Osteoblast (primary cell): ENCODE results near the gene SWAP70. TPM values are rescaled to one million over a fixed set of nuclear protein-coding genes. Genes with fewer than 3 reads are reported as not detected.

ENCODE experiments used
- DNase-seq: peaks from one replicate; pipeline ENCODE4 v3.0.0; 2011; ENCODE audit warnings: low spot score, mixed read lengths; ENCODE audit not compliant: insufficient read length; ENCODE audit errors: missing footprints
- H2AFZ ChIP-seq: 2 replicates; pipeline ENCODE4 v1.6.0; 2011; ENCODE audit warnings: mild to moderate bottlenecking, low read length
- H3K27ac ChIP-seq: 2 replicates; pipeline ENCODE4 v1.5.1; 2011; ENCODE audit warnings: mild to moderate bottlenecking, low read depth, low read length, moderate library complexity
- H3K27me3 ChIP-seq: 2 replicates; pipeline ENCODE4 v1.6.0; 2012; ENCODE audit warnings: mild to moderate bottlenecking, control low read depth, inconsistent platforms, low read length, moderate library complexity; ENCODE audit not compliant: insufficient read depth
- H3K36me3 ChIP-seq: 2 replicates; pipeline ENCODE4 v1.5.1; 2011; ENCODE audit warnings: mild to moderate bottlenecking, low read length, control low read depth, moderate library complexity; ENCODE audit not compliant: insufficient read depth
- H3K4me1 ChIP-seq: 2 replicates; pipeline ENCODE4 v1.5.1; 2011; ENCODE audit warnings: mild to moderate bottlenecking, low read length, control low read depth, moderate library complexity; ENCODE audit not compliant: insufficient read depth
- H3K4me2 ChIP-seq: 2 replicates; pipeline ENCODE4 v1.6.0; 2011; ENCODE audit warnings: mild to moderate bottlenecking, low read length; ENCODE audit not compliant: insufficient read depth
- H3K4me3 ChIP-seq: fragments of 200-600 bp; sonication (generic); 3 replicates; pipeline ENCODE4 v1.5.1; 2012; ENCODE audit warnings: mild to moderate bottlenecking, low read length, inconsistent platforms; ENCODE audit not compliant: insufficient read depth
- H3K79me2 ChIP-seq: 2 replicates; pipeline ENCODE4 v1.6.0; 2012; ENCODE audit warnings: mild to moderate bottlenecking, low read length, control low read depth, inconsistent platforms; ENCODE audit not compliant: insufficient read depth
- H3K9me3 ChIP-seq: 2 replicates; pipeline ENCODE4 v1.5.1; 2011; ENCODE audit warnings: low read depth, low read length, control low read depth
- H4K20me1 ChIP-seq: 2 replicates; pipeline ENCODE4 v1.6.0; 2012; ENCODE audit warnings: mild to moderate bottlenecking, low read length, control low read depth; ENCODE audit not compliant: insufficient read depth
- total RNA-seq: library from RNA; depleted of rRNA; stranded (reverse); fragments of >200 nt; gene quantifications from 2 replicates; pipeline ENCODE4 v1.2.3, GENCODE V29; 2012
- TF ChIP-seq, protein P1 (sequence below): IDR thresholded peaks from 2 replicates; pipeline ENCODE4 v1.5.1; 2011; ENCODE audit warnings: mild to moderate bottlenecking, low read depth, low read length, moderate library complexity; ENCODE audit errors: extremely low read depth

SWAP70 gene
- total RNA-seq, 1 donor, result 62.2 TPM

DNA sequence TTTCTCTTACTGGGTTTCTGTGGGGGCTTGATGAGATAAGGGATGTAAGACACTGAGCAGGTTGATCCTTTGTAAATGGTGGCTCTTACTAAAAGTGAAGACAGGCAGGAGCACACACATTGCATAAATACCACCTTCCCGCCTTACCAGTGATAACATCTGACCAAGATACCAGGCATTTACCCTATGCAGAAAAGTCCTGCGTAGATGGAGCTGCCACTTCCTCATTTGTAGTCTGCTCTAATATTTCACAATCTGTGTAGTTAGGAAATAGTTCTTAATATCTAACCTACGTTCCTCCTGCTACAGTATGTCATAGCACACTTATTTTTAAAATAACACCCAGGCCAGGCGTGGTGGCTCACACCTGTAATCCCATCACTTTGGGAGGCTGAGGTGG is 23.9 kb upstream of the SWAP70 start:
- Histone ChIP-seq H3K9me3 (no peaks in the 10 kb centered on the region), H3K4me3 (no peak overlapping the region), H3K4me1 (no peaks in the 10 kb centered on the region), H3K27ac (no peak overlapping the region), H3K4me2 (no peak overlapping the region), H3K36me3 (no peaks in the 10 kb centered on the region), H2AFZ (no peak overlapping the region), H3K27me3 (no peaks in the 10 kb centered on the region), H3K79me2 (no peaks in the 10 kb centered on the region), H4K20me1 (no peaks in the 10 kb centered on the region)
- TF ChIP-seq, protein P1, sequence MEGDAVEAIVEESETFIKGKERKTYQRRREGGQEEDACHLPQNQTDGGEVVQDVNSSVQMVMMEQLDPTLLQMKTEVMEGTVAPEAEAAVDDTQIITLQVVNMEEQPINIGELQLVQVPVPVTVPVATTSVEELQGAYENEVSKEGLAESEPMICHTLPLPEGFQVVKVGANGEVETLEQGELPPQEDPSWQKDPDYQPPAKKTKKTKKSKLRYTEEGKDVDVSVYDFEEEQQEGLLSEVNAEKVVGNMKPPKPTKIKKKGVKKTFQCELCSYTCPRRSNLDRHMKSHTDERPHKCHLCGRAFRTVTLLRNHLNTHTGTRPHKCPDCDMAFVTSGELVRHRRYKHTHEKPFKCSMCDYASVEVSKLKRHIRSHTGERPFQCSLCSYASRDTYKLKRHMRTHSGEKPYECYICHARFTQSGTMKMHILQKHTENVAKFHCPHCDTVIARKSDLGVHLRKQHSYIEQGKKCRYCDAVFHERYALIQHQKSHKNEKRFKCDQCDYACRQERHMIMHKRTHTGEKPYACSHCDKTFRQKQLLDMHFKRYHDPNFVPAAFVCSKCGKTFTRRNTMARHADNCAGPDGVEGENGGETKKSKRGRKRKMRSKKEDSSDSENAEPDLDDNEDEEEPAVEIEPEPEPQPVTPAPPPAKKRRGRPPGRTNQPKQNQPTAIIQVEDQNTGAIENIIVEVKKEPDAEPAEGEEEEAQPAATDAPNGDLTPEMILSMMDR, result no peak
- DNase-seq, result no peak

DNA sequence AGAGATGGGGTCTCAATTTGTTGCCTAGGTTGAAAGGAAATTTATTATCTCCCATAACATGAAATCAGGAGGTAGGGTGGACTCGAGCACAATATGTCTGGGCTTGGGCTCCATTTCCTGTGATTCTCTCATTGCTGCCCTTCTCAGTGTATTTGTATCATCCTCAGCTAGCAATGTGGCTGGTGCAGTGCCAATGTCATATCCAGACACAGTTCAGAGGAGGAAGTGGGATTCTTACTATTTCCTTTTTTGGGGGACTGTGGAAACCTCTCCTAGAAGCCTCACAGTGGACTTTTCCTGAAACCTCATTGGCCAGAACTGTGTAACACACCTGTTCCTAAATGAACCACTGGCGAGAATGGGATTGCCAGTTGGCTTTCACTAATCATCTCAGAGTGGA is 21.0 kb upstream of the SWAP70 start:
- Histone ChIP-seq H3K36me3 (no peaks in the 10 kb centered on the region), H3K4me1 (no peaks in the 10 kb centered on the region), H3K27ac (no peak overlapping the region), H3K9me3 (no peaks in the 10 kb centered on the region), H4K20me1 (no peaks in the 10 kb centered on the region), H3K4me2 (no peak overlapping the region), H3K4me3 (no peak overlapping the region), H3K79me2 (no peaks in the 10 kb centered on the region), H3K27me3 (no peaks in the 10 kb centered on the region), H2AFZ (no peak overlapping the region)
- DNase-seq, result no peak
- TF ChIP-seq, protein P1, result no peak

DNA sequence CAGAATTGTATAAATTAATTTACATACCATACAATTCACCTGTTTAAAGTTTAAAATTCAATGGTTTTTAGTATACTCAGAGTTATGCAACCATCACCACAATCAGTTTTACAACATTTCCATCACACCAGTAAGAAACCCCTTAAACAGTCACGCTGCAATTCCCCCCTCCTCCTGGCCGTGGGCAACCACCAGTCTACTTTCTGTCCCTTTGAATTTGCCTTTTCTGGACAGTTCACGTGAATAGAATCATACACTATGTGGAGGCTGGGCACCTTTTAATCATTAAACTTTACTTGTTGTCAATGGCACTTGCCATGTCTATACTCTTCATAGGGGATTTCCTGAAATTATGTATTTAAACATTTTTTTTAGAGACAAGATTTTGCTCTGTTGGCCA is 20.1 kb upstream of the SWAP70 start:
- Histone ChIP-seq H3K9me3 (no peaks in the 10 kb centered on the region), H2AFZ (no peak overlapping the region), H3K36me3 (no peaks in the 10 kb centered on the region), H3K4me1 (no peaks in the 10 kb centered on the region), H3K79me2 (no peaks in the 10 kb centered on the region), H3K4me3 (no peak overlapping the region), H3K27ac (no peak overlapping the region), H3K27me3 (no peaks in the 10 kb centered on the region), H3K4me2 (no peak overlapping the region), H4K20me1 (no peaks in the 10 kb centered on the region)
- TF ChIP-seq, protein P1, result no peak
- DNase-seq, result no peak

DNA sequence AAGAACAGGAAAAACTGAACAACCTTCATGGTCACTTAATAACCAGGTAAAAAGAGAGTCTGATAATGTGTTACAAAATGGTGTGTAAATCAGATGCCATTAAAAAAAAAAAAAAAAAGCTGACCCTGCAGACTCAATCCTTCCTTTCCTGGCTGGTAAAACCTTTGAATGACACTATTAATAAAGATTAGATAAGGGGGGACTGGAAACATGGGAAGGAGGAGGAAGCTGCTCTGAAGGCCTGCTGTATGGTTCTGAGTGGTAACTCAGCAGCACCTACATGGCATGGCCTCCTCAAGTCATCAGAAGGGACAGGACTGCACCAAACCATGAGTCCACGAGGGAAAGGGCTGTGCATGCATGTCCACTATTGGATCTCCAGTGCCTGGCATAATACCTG is 18.0 kb upstream of the SWAP70 start:
- Histone ChIP-seq H2AFZ (no peak overlapping the region), H3K36me3 (no peaks in the 10 kb centered on the region), H3K27ac (no peak overlapping the region), H3K79me2 (no peaks in the 10 kb centered on the region), H3K4me2 (no peak overlapping the region), H3K4me3 (no peak overlapping the region), H4K20me1 (no peaks in the 10 kb centered on the region), H3K4me1 (no peaks in the 10 kb centered on the region), H3K9me3 (no peaks in the 10 kb centered on the region), H3K27me3 (no peaks in the 10 kb centered on the region)
- TF ChIP-seq, protein P1, result no peak
- DNase-seq, result no peak
